NCI-H146 treated with DMSO at 0.1 percent for 48 hours (cell line): ENCODE data around the gene ZFR2.
"Not testable (repeated sequence)": the region's sequence is repeated elsewhere in the genome, so short reads cannot be mapped to it uniquely, and the experiment has no call there.

Experiments
- DNase-seq: peaks from one replicate; lab custom pipeline; 2025; ENCODE audit not compliant: unreplicated experiment; lab: John Stamatoyannopoulos, UW

Gene ZFR2

DNA sequence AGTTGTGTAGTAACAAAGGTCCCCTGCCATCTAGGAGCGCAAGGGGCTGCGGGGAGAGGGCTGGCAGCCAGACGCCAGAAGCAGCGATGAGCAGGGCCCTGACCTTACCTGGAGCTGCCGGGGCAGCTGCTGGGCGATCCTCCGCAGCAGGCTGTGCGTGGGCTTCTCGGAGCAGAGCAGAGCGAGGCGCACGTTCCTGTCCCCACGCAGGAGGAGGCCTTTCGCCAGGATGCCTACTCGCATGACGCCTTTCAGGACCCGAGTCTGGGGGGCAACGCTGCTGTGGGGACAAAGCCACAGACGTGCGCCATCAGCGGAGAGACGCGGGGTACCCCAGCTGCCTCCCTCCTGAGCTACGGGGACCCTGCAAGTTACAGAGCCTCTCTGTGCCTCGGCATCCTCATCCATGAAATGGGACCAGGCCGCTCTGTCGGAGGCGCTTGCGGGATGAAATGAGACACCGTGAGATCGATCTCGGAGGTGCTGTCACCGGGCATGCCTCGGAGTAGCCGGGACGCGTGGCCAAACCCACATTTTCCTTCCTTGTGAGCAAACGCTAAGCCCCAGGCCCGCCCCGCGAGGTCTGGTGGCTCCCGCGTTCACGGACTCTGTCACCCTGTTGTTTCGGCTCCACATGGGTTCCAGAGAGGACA lies 52.1 kb downstream of the ZFR2 start:
- no peak for DNase-seq

DNA sequence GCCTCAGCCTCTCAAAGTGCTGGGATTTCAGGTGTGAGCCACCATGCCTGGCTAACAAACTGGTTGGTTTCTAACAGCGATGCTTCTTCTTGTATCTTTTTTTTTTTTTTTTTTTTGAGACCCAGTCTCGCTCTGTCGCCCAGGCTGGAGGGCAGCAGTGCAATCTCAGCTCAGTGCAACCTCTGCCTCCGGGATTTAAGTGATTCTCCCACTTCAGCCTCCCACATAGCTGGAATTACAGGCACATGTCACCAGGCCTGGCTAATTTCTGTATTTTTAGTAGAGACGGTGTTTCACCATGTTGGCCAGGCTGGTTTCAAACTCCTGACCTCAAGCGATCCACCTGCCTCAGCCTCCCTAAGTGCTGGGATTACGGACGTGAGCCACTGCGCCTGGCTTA lies 52.7 kb downstream of the ZFR2 start:
- DNase-seq = not testable (repeated sequence)

DNA sequence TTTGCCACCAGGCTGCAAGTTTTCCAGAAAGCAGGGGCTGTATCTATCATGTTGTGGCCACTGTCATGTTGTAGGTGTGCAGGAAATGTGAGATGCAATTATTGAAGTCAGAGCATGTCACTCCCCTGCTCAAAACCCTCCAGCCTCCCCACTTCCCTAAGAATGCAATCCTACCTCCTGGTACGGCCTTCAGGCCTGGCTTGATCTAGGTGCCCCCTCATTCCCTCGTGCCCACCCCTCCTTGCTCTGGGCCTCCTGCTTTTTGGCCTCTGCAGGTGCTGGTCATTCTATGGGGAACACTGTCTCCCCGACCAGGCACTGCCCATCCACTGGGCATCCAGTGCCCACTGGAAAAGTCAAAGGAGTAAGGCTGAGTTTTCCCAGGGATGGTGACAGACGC lies 54.2 kb downstream of the ZFR2 start:
- DNase-seq = no peak

DNA sequence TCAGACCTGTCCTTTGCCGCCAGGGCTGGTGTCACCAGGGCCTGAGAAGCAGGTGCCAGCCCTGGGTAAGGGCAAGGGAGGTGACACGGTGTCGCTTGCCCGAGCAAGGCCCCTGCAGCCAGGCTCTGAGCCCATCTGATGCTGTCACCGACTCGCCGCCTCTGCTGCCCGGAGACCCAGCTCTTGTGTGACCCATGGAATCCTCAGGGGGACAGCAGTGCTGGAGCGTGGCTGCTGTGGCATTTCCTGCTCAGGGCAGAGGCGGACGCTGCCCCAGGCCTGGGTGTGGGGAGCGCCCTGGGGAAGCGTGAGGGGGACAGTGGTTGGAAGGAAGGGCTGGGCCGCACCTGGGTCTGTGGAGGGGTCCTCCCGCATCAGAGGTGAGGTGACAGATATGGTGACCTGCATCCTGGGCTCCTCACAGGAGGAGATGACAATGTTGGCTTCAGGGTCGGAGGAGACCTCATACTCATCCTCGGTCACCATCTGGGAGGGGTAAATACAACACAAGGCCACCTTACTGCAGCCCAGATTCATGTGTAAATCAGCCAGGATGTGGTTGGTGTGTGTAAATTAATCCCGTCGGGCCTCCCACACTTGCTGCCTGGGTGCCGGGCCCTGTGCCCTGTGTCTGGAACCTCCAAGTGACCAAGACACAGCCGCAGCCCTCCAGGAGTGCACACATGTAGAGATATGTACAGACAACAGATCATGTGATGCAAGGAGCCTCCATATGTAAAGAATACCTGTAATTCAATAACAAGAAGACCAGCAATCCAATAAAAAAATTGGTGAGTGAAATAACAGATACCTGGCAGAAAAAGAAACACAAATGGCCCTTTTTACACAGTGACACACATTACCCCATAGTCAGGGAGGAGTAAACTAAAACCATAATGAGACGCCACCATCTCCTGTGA lies 55.1 kb downstream of the ZFR2 start:
- no peak for DNase-seq

DNA sequence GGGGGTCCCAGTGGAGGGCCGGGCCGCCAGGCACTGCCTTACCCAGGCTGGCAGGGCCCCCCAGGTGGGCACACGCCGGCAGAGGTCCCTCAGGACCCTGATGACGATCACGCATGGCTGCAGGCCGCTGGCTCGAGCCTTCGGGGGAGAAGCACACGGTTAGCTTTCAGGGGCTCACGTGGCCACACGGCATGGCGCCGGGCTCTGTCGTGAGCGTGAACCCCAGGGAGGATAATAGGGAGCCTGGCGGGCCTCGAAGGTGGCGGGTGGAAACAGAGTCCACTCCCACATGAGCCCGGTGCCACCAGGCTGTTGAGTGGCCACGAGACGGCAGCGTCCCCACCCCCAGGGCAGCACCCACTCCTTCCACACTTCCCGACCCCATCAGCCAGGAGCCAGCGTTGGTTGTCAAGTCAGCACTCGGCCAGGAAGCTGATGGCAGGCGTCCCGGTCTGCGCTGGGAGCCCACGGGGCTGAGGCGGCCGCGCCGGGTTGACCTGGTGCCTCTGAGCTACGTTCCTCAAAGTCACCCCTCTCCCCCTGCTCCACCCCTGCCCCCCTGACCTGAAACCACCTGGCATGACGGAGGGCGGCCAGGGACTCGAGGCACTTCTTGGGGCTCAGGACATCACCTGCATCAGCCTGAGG lies 58.0 kb downstream of the ZFR2 start:
- DNase-seq = no peak

DNA sequence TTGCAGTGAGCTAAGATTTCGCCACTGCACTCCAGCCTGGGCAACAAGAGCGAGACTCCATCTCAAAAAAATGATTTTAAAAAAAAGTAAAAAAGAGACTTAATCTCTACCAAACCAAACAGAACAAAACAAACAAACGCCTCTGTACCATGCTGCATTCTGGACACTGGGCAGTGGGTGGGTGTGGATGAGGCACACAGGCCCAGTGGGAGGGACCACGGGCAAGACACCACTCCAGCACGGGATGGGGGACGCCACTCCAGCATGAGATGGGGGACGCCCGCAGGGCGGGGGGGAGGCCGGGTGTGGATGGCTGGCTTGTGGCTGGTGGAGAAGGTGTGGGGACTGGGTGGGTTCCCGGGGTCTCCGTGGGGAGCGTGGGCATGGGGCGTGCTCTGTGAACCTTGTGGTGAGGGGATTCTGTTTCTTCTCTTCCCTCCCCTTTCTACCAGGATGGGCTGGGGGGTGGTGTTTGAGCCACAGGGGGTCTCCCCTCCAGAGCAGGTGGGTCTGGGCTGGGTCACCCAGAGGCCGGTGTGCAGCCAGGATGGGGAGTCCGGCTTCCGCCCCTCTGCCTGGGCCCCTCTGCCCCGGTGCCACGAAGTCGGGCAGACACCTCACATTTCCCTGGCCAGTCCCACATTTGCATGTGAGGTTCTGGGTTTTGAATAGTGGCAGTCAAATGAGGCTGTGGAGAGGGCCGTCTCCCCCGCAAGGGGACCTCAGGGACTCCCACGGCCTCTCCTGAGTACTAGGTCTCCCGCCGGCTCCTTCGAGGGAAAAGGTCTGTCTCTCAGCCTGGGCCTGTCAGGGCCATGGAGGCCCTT lies 58.7 kb downstream of the ZFR2 start:
- no peak for DNase-seq

DNA sequence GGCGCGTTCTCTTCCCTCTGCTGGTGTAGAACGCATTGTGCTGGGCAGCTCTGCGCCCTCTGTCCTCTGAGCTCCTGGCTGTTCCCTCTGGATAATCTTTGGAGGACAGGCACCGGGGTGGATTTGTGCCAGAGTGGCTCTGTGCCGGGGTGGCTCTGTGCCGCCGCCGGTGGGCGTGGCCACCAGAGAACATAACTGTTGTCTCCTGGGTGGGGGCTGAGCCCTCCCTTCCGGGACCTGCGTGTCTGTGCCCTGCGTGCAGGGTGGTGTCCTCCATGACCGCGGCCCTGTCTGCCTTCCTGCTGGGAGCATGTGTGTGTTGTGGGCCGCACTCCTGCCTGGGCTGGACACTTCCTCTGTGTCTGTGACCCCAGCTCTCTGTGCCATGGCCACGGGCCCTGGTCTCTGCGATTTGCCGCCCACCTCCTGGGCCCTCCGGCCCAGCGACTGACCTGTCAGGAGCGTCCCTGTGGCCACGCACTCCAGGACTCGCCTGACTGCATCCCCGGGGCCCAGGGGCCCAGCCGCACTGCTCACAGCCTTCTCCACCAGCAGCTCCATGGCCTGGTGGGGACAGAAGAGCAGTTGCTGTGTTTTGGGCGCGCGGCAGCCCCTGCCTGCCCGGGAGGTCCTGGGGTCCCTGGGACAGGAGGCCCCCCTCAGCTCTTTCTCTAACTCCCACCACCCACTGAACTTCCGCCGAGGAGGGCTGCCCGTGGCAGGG lies 60.3 kb downstream of the ZFR2 start:
- no peak for DNase-seq

DNA sequence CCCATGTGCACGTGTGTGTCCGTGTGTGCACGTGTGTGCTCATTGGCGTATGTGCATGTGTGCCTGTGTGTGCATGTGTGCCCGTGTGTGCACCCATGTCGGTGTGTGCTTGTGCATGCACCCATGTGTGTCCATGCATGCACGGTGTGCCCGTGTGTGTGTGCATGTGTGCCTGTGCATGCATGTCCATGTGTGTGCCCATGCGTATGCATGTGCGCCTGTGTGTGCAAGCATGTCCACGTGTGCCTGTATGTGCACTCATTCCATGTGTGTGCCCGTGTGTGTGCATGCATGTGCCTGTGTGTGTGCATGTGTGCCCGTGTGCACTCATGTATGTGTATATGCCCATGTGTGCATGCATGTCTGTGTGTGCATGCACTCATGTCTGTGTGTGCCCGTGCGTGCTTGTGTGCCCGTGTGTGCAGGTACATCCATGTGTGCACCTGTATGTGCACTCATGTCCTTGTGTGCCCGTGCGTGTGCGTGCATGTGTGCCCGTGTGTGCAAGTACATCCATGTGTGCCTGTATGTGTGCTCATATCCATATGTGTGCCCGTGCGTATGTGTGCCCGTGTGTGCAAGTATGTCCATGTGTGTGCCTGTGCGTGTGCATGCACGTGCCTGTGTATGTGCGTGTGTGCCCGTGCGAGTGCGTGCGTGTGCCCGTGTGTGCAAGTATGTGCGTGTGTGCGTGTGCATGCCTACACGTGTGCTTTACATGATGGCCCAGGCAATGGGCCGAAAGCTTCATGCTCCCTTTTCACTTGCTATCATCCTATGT lies 61.1 kb downstream of the ZFR2 start:
- no peak for DNase-seq

DNA sequence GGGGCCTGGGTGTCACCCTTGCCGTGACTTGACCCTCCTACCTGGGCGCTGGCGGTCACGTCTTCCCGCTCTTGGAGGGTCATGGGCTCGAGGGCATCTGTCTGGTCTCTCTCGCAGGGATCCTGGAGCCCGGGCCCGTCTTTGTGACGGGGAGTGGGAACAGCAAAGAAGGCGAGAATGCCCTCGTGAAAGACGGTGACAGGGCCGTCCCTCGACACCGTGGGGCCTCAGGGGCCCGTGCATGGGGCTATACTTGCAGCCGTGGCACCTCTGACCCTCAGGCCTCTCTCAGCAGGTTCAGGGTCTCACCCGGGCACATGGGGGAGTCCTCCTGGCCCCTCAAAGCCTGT lies 61.7 kb downstream of the ZFR2 start:
- no peak for DNase-seq

DNA sequence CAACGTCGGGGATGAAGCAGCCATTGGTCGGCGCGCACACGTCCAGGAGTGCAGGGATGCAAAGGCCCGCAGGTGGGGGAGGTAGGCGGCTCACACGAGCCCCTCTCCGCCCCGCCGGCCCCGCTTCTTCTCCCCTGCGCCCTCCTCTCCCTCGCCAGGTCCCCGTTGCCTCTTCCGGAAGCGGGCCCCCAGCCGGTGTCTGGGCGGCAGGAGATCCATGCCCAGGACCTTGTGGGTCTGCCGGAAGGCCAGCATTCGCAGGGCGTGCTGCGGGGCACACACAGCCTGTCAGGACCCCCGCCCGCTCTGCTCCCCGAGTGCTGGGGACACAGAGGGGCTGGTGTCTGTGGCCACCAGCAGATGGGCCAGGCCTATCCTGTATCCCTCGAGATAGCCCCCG lies 63.0 kb downstream of the ZFR2 start:
- DNase-seq = no peak

DNA sequence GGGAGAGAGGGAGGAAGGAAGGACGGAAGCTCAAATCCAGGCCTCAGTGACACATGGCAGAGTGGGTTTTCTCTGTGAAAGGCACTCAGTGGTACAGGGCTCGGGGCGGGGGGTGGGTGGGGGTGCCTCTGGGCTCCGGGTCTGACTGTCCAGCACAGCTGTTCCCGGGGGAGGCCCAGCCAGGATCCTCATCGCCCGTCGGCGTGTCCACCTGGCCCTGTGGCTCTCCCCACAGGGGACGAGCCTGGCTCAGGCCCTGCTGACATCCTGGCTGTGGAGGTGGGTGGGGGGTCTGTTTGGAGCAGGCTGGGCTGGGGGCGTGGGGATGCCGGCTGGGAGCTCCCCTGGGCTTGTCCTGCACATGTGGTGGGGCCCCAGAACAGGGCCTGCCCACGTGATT lies 64.4 kb downstream of the ZFR2 start:
- DNase-seq = no peak

DNA sequence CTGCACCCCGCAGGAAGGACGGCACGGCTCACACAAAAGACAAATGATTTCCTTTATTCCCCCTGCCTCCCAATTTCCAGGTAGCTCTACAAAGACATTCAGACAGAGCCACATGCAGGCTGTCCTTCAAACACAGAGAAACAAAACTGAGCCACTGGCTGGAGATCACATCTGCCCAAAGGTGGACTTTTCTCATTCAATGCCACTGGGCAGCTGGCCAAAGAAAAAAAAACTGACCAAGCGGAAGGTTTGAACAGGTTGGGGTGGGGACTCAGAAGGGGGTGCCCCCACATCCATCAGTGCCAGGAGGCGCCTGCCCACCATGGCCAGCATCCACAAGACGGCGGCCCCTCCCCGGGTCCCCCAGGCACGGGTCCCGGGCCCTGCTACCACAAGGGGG lies 64.9 kb downstream of the ZFR2 start:
- no peak for DNase-seq

DNA sequence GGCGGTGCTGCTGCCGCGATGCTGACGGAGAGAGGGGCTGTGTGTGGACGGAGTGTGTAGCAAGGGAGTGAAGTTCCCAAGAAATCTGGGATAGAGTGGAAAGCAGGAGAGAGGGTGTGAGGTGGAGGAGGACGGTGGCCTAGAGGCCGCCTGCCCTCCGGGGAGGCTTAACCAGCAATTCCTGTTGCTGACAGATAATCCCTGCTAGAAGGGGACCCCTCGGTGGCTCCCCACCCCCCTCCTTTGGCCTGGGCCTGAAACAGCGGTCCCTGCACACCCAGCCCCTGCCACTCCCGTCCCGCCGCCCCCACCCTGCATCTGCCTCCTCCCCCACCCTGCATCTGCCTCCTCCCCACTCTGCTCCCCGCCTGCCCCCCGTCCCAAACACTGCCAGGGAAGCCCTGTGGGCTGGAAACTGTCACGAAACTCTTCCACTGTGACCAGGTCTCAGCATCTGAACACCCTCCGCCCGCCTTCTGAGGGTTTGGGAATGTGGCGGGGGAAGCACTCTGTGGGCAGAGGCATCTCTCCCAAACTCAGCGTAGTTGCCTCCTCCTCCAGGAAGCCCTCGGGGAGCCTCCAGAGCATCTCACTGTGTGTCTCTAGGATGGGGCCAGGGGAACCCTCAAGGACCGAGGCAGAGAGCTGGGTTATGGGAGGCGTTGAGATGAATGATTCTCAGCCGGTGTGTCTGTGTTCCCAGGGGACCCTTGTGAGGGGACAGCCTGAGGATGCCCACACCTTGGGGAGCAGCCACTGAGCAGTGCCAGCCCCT lies 65.5 kb downstream of the ZFR2 start:
- DNase-seq = no peak

DNA sequence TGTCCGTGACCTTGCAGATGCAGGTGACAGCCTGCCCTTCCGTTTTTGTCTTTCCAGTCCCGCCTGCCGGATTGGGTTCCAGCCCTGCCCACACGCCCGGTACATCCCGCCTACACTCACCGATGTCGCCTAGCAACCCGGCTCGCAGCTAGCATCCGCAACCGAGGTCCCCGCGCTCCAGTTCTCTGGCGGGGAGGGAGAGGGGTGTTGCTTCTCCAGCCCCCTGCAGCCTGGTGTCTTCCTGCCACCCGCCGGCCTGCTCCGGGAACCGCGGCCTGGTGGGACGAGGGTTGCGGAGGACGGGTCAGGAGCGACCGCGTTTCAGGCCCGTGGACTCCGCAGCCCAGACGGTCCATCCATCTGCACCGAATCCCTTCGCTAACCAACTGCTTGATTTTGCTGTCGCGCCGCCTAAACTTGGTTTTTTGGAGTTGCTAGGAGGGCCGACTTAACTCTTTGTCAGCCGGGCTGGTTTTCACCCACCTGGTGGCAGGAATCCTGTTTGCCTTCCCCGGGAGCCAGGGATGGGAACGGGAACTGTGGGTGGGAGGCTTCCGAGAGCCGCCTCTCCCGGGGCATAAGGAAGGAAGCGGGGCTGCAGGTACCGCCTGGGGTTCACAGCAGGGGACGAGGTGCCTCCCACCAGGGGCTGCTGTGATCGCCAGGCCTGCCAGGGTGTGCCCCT lies 67.3 kb downstream of the ZFR2 start:
- DNase-seq = no peak

DNA sequence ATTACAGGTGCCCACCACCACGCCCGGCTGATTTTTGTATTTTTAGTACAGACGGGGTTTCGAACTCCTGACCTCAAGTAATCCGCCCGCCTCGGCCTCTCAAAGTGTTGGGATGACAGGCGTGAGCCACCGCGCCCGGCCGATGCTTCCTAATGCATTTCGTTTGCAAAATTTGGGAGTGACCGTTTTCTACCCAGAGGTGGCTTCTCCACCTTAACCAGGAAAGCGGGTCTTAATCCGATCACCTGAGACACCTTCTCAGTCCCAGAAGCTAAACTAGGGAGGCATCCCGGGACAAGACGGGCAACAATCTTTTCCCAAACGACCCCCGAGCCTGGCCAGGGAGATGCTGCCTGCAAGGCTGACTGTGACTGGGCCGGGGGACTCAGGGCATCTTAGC lies 67.8 kb downstream of the ZFR2 start:
- DNase-seq = no peak

DNA sequence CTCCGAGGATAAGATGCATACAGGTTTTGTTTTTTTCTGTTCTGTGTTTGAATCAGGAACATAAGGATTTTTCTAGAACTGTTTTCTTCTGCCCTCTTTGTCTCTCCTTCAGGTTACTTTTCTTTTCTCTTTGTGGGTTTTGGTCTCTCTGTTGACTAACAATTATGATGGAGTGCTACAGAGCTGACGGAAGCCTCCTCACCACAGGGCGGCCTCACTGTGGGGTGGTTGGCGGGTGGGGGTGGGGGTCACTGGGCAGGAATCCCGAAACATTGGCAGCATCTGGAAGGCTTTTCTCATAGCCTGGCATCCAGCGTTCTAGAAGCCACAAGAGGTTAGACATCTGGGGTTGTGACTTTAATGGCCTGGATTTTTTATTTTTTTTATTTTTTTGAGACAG lies 70.7 kb downstream of the ZFR2 start:
- no peak for DNase-seq

DNA sequence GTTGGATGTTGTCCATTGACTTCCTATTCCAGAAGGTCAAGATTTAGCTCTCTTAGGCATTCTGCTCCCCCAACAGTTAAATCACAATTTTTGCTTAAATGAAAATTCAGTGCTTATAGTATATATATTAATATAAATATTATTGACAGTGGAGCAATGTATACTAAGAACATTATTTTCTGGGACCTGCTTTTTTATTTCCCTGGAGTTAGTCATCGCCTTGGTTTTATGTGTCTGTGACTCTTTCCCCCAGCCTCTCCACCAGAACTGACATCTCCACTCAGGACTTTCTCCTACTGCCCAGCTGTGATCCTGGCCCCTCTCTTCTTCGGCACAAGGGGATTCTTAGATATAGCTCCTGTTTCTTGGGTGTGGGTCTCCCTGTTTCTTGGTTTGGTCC lies 72.5 kb downstream of the ZFR2 start:
- no peak for DNase-seq

DNA sequence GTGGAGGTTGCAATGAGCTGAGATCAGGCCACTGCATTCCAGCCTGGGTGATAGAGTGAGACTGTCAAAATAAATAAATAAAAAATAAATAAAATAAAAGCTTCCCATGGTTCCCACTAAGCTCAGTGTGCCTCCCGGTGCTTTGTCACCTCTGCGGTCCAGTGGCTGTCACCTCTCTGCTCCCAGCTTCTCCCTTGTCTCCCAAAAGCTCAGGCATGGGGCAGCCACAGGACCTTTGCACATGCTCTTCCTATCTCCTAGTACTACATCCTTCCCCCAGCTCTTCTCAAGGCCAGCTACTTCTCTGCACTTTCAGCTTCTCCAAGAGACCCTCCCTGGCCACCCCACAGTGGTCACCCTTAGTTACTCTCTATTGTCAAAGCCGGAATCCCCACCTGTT lies 75.0 kb downstream of the ZFR2 start:
- no peak for DNase-seq

DNA sequence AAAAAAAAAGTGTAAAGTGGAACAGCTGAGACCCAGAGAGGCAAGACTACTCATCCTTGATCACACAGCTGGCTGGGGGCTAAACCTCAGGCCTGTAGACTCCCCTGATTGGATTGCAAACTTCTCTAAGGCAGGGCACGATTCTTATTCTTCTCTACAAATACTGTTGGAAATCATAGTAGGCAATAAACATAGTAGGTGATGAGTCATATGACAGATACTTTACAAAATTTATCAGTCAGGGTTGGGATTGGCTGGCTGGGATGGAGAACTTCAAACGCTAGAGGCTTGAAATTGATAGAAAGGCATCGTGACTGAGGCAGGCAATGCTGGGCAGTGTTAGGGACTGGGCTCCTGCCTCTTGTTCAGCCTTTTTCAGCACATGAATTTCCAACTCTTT lies 76.7 kb downstream of the ZFR2 start:
- no peak for DNase-seq
